CD4-positive, CD25-positive, alpha-beta regulatory T cell (primary cell): ENCODE results near the gene ARID1B. TPM values are rescaled to one million over a fixed set of nuclear protein-coding genes. Genes with fewer than 3 reads are reported as not detected.
A peak's percentile ranks its signal among the peaks of the same experiment; 100 is the strongest.

ENCODE experiments used
- ATAC-seq, 2 donors: fragments of 150-1000 bp; cut with Tn5 transposase; one replicate each; pipeline ENCODE4 v1.10.0; 2021; ENCODE audit warnings: low read depth in 2 of 2, moderate number of reproducible peaks in 2 of 2, moderate library complexity in 1 of 2
- DNase-seq, 3 donors: peaks; one replicate each; pipeline versions ENCODE4 v3.0.0 to v3.0.0-alpha.2; 2012 to 2022; ENCODE audit warnings: mixed read lengths in 1 of 3
- H3K27ac ChIP-seq: one replicate; pipeline ENCODE4 v1.7.0; 2013; ENCODE audit warnings: mild to moderate bottlenecking, low read length; ENCODE audit not compliant: insufficient read depth, poor library complexity, severe bottlenecking
- H3K27me3 ChIP-seq: one replicate; pipeline ENCODE4 v1.7.0; 2013; ENCODE audit warnings: low read length; ENCODE audit not compliant: control insufficient read depth, insufficient read depth
- H3K36me3 ChIP-seq: one replicate; pipeline ENCODE4 v1.7.0; 2013; ENCODE audit warnings: mild to moderate bottlenecking, low read length, moderate library complexity; ENCODE audit not compliant: control insufficient read depth, insufficient read depth
- H3K4me1 ChIP-seq: 2 replicates; pipeline ENCODE4 v1.7.0; 2013; ENCODE audit warnings: mild to moderate bottlenecking, low read length; ENCODE audit not compliant: insufficient read depth, control insufficient read depth, poor library complexity, severe bottlenecking
- H3K4me3 ChIP-seq: one replicate; pipeline ENCODE4 v1.7.0; 2013; ENCODE audit warnings: low read depth, mild to moderate bottlenecking, low read length, moderate library complexity
- H3K9me3 ChIP-seq, 2 experiments: 1 replicate in 1 of 2; 2 replicates in 1 of 2; pipeline ENCODE4 v1.7.0; 2013; ENCODE audit warnings: low read length in 2 of 2, mild to moderate bottlenecking in 1 of 2, moderate library complexity in 1 of 2; ENCODE audit not compliant: control insufficient read depth in 2 of 2
- H3K27ac Mint-ChIP-seq, 3 donors: one replicate each; pipeline ENCODE4 v1.8.0; 2020 to 2022; ENCODE audit warnings: mild to moderate bottlenecking in 3 of 3, mixed read lengths in 3 of 3, moderate library complexity in 2 of 3
- H3K27me3 Mint-ChIP-seq: one replicate; pipeline ENCODE4 v1.8.0; 2022; ENCODE audit warnings: mild to moderate bottlenecking, mixed read lengths
- H3K36me3 Mint-ChIP-seq: one replicate; pipeline ENCODE4 v1.8.0; 2020; ENCODE audit warnings: mixed read lengths
- H3K4me1 Mint-ChIP-seq, 4 donors: one replicate each; pipeline ENCODE4 v1.8.0; 2020 to 2022; ENCODE audit warnings: mixed read lengths in 4 of 4, mild to moderate bottlenecking in 1 of 4
- H3K4me3 Mint-ChIP-seq, 4 donors: one replicate each; pipeline ENCODE4 v1.8.0; 2020 to 2022; ENCODE audit warnings: mild to moderate bottlenecking in 4 of 4, mixed read lengths in 4 of 4, moderate library complexity in 3 of 4
- H3K9me3 Mint-ChIP-seq, 7 donors: one replicate each; pipeline ENCODE4 v1.8.0; 2020 to 2022; ENCODE audit warnings: mixed read lengths in 7 of 7, mild to moderate bottlenecking in 3 of 7, moderate library complexity in 2 of 7
- polyA plus RNA-seq, 4 donors: library from polyadenylated mRNA; unstranded; fragments of 300-500 nt; fragmentation: Illumina TruSeq; gene quantifications; one replicate each; pipeline ENCODE4 v1.2.3, GENCODE V29; 2021
- total RNA-seq: library from RNA; stranded (reverse); gene quantifications from one replicate; pipeline ENCODE4 v1.2.3, GENCODE V29; 2022

The ARID1B gene
- total and polyA plus RNA-seq, 5 donors from 2014 or later, result 9.8 to 186 (median 12.4) TPM

DNA sequence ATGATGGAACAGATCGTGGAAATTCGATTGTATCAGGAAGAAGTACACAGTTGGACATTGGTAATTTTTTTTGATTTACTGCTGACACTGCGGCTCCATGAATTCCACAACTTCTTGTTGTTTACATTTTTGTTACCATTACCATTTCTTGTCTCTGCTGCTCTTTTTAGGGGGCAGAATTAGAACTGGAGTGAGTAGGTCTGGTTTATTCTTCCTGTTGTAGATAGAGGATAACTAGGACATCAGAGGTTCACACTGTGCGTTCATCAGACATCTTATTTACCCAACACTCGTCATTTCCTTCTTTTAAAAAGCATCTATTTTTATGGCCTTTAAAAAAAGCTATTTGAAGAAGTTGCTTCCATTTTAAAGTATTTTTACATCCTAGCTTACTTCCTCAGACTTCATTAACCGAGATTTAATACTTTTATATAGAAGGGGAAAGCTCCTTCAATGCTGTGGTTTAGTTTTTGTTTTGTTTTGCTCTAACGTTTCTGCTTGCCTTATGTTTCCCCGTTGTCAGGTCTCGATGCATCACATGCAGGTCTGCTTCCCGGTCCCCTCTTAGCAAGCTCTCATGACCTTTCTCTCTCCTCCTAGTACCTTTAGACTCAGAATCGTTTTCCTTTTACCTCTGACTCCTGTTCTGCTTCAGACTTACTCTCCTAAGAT is 139.1 kb downstream of the ARID1B start:
- Mint-ChIP-seq H3K9me3 (no peaks in the 10 kb centered on the region), H3K4me3 (peak overlapping the region in 2 of 4 donors; percentile 2 to 54), H3K27me3 (no peaks in the 10 kb centered on the region), H3K27ac (peak overlapping the region; percentile 34 to 73 (median 53)), H3K4me1 (peaks cover 54 to 71% (median 61%) of the 10 kb centered on the region in 4 donors), H3K36me3 (peaks cover 25% of the 10 kb centered on the region)
- DNase-seq (no peak), ATAC-seq (peak in 1 of 2 donors; percentile 25)
- Histone ChIP-seq H3K4me3 (no peak overlapping the region), H3K36me3 (no peaks in the 10 kb centered on the region), H3K27ac (no peak overlapping the region), H3K27me3 (no peaks in the 10 kb centered on the region), H3K9me3 (no peaks in the 10 kb centered on the region), H3K4me1 (peaks cover 10% of the 10 kb centered on the region)

DNA sequence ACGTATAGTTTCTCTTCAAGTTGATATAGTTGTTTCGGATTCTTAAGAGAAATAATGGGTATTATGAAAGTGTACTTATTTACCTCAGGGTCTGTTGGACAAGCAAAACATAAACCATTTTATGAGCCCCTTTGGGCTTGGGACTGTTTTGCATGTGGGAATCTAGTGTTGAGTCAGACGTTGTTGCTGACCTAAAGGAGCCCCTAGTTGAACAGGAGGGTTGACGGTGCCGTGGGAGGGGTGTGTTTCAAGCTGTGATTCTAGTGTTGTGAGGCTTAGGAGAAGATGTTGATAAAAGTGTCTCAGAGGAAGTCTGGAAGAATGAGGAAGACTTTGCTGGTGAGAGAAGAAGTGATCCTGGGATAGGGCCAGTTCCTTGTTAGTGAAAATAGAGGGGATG is 140.0 kb downstream of the ARID1B start:
- Histone ChIP-seq H3K36me3 (no peaks in the 10 kb centered on the region), H3K4me1 (peaks cover 7% of the 10 kb centered on the region), H3K27me3 (no peaks in the 10 kb centered on the region), H3K9me3 (no peaks in the 10 kb centered on the region), H3K27ac (no peak overlapping the region), H3K4me3 (no peak overlapping the region)
- Mint-ChIP-seq H3K36me3 (peaks cover 25% of the 10 kb centered on the region), H3K27ac (peak overlapping the region in 2 of 3 donors; percentile 3 to 22), H3K27me3 (no peaks in the 10 kb centered on the region), H3K9me3 (no peaks in the 10 kb centered on the region), H3K4me1 (peaks cover 45 to 70% (median 57%) of the 10 kb centered on the region in 4 donors), H3K4me3 (peak overlapping the region in 2 of 4 donors; percentile 2 to 53)
- ATAC-seq, result no peak
- DNase-seq, result no peak

DNA sequence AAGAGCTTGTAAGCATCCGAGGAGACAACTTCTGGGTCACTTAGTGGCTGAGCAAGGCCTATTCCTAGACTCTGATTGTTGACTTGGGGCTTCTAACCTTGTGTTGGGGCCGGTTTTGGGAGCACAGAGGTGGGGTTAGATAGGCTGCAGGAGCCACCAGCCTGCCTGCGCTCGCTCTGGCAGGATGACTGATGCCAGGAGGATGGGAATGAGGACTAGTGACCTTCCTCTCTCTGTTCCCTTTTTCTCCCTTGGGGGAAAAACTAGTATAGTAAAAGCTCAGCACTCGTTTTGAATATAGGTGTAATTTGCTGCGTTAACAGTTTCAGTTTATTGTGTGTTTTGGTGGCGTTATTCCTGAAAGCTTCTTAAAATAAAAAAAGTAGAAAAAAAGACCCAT is 141.5 kb downstream of the ARID1B start:
- H3K27ac ChIP-seq, result no peak overlapping the region
- Mint-ChIP-seq H3K4me3 (peak overlapping the region in 1 of 4 donors; percentile 50), H3K27me3 (no peaks in the 10 kb centered on the region), H3K27ac (no peak overlapping the region), H3K36me3 (peaks cover 17% of the 10 kb centered on the region), H3K9me3 (no peaks in the 10 kb centered on the region), H3K4me1 (peaks cover 43 to 67% (median 58%) of the 10 kb centered on the region in 4 donors)
- no peaks in the 10 kb centered on the region for H3K9me3 ChIP-seq
- ATAC-seq (no peak), DNase-seq (no peak)
- peaks cover 5% of the 10 kb centered on the region for H3K4me1 ChIP-seq
- no peaks in the 10 kb centered on the region for H3K36me3 ChIP-seq
- H3K27me3 ChIP-seq, result no peaks in the 10 kb centered on the region
- H3K4me3 ChIP-seq, result no peak overlapping the region

DNA sequence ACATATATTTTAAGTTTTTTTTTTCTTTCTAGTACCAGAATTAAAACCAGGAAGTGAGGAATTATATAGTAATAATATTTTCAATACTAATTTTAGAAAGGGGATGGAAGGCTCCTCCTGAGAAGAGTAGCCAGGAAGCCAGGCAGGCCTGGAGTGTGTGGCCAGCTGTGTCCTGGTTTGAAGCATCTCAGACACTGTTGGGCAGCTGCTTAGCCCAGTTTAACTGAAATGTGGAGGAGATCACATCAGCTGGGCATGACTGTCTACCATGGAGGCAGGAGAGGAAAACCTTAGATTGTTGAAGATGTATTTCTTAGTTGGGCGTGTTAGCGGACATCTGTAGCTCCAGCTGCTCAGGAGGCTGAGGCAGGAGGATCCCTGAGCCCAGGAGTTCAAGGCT is 142.2 kb downstream of the ARID1B start:
- peaks cover 5% of the 10 kb centered on the region for H3K4me1 ChIP-seq
- ATAC-seq, result no peak
- H3K9me3 ChIP-seq, result no peaks in the 10 kb centered on the region
- H3K27me3 ChIP-seq, result no peaks in the 10 kb centered on the region
- H3K36me3 Mint-ChIP-seq, result peaks cover 13% of the 10 kb centered on the region
- DNase-seq, result no peak
- H3K9me3 Mint-ChIP-seq, result no peaks in the 10 kb centered on the region
- H3K4me3 Mint-ChIP-seq, result no peak overlapping the region
- no peak overlapping the region for H3K27ac ChIP-seq
- no peaks in the 10 kb centered on the region for H3K27me3 Mint-ChIP-seq
- H3K27ac Mint-ChIP-seq, result peak overlapping the region in 1 of 3 donors; percentile 62
- no peaks in the 10 kb centered on the region for H3K36me3 ChIP-seq
- H3K4me1 Mint-ChIP-seq, result peaks cover 46 to 73% (median 58%) of the 10 kb centered on the region in 4 donors
- H3K4me3 ChIP-seq, result no peak overlapping the region

DNA sequence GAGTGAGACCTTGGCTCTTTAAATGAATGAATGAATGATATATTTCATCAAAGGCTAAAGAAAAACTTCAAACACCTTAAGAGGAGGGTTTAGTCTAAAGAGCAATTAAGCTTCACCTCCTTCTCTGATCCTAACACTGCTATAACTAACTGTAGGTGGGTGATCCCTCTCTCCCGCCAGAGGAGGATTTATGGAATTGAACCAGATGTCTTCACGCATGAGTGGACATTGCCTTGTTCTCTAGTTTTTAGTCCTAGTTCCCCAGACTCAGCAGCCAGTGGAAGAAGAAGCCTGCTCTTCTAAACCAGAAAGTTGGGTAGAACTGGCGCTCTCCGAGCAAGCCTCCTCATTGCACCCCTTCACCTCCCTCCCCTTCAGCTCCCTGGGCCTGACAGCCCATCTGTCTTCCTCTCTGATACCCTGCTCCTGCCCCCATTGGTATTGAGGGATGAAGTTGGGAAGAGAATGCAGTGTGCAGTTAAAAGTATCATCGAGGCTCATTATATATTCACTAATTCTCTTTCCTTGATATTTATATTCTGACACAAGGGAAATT is 142.7 kb downstream of the ARID1B start:
- peak overlapping the region in 1 of 3 donors; percentile 62 for H3K27ac Mint-ChIP-seq
- no peak overlapping the region for H3K27ac ChIP-seq
- no peaks in the 10 kb centered on the region for H3K36me3 ChIP-seq
- H3K9me3 Mint-ChIP-seq, result no peaks in the 10 kb centered on the region
- DNase-seq, result no peak
- H3K4me1 ChIP-seq, result peaks cover 5% of the 10 kb centered on the region
- H3K4me3 Mint-ChIP-seq, result no peak overlapping the region
- H3K4me1 Mint-ChIP-seq, result peaks cover 42 to 71% (median 56%) of the 10 kb centered on the region in 4 donors
- peaks cover 8% of the 10 kb centered on the region for H3K36me3 Mint-ChIP-seq
- ATAC-seq, result no peak
- H3K9me3 ChIP-seq, result no peaks in the 10 kb centered on the region
- no peaks in the 10 kb centered on the region for H3K27me3 Mint-ChIP-seq
- H3K4me3 ChIP-seq, result no peak overlapping the region
- H3K27me3 ChIP-seq, result no peaks in the 10 kb centered on the region

DNA sequence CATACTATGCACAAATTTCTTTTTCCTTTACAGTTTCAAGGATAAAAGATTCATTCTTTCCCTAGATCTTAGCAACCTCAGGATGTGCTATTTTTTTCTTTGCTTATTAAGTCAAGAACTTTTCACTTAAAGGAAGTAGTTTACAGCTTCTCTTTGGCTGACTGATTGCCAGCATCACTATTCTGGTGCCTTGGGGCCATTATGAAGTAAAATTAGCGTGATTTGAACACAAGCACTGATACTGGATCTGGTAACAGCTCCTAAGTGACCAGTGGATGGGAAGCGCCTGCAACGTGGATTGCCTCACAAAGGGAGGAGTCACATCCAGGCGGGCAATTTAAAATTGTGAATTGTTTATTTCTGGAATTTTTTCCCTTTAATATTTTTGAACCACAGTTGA is 147.1 kb downstream of the ARID1B start:
- H3K27ac Mint-ChIP-seq, result peak overlapping the region in 1 of 3 donors; percentile 26
- Histone ChIP-seq H3K27ac (no peak overlapping the region), H3K9me3 (no peaks in the 10 kb centered on the region), H3K27me3 (no peaks in the 10 kb centered on the region), H3K4me3 (no peak overlapping the region), H3K4me1 (peaks cover 7% of the 10 kb centered on the region), H3K36me3 (no peaks in the 10 kb centered on the region)
- H3K4me3 Mint-ChIP-seq, result no peak overlapping the region
- peaks cover 33 to 78% (median 49%) of the 10 kb centered on the region in 4 donors for H3K4me1 Mint-ChIP-seq
- no peaks in the 10 kb centered on the region for H3K9me3 Mint-ChIP-seq
- H3K27me3 Mint-ChIP-seq, result no peaks in the 10 kb centered on the region
- H3K36me3 Mint-ChIP-seq, result peaks cover 13% of the 10 kb centered on the region
- no peak for DNase-seq
- ATAC-seq, result no peak

DNA sequence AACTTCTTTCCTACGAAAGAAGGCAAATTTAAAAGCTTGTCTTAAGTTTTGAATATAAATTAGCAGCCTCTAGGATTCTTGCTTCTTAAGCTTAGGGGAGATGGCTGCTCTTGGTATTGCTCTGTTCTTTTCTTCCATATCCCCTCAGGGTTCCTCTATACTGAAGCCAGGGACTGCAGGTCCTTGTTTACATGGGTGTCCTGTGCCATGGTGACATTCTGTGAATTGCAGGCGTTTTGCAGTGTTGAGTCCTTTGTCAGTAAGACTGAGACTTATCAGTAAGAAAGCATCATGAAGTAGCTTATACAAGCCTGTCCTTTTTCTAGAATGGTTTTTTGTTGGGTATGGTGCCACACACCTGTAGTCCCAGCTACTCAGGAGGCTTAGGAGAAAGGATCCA is 147.8 kb downstream of the ARID1B start:
- DNase-seq, result no peak
- H3K9me3 ChIP-seq, result no peaks in the 10 kb centered on the region
- no peak overlapping the region for H3K4me3 ChIP-seq
- H3K36me3 ChIP-seq, result no peaks in the 10 kb centered on the region
- Mint-ChIP-seq H3K4me3 (no peak overlapping the region), H3K27ac (no peak overlapping the region), H3K4me1 (peaks cover 35 to 78% (median 49%) of the 10 kb centered on the region in 4 donors), H3K9me3 (no peaks in the 10 kb centered on the region), H3K27me3 (no peaks in the 10 kb centered on the region), H3K36me3 (peaks cover 13% of the 10 kb centered on the region)
- peaks cover 7% of the 10 kb centered on the region for H3K4me1 ChIP-seq
- no peak overlapping the region for H3K27ac ChIP-seq
- no peaks in the 10 kb centered on the region for H3K27me3 ChIP-seq
- ATAC-seq, result no peak
